Measurements from ENCODE around the gene IL36B.

Gene IL36B

DNA sequence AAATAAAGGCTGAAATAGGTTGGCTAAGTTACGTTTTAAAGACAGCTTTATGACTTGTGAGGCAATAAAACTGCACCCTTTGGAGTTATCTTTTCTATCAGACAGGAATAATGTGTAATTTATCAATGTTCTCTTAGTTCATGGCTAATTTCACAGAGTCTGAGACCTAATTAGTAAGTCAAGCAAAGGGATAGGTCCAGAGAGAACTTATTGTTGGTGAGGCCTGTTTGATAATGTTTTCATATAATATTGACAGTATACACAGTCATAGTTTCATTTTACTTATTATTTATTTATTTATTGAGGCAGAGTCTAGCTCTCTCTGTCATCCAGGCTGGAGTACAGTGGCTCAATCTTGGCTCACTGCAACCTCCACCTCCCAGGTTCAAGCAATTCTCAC lies 4.5 kb upstream of the IL36B start:
- ATAC-seq: no peak
- no peak for TF ChIP-seq BACH2 (CRISPR knock-in tag; IDR thresholded peaks at IDR 0.05; ENCODE audit: borderline replicate concordance)
- TF ChIP-seq RARB (CRISPR knock-in tag; IDR thresholded peaks at IDR 0.05): no peak
- no peak for TF ChIP-seq ZNF70 (CRISPR knock-in tag; IDR thresholded peaks at IDR 0.05)
- no peak for TF ChIP-seq ZNF8 (CRISPR knock-in tag; IDR thresholded peaks at IDR 0.05)
- no peak for TF ChIP-seq TOX (CRISPR knock-in tag; IDR thresholded peaks at IDR 0.05; ENCODE audit: borderline replicate concordance)
- TF ChIP-seq ARNTL (CRISPR knock-in tag; IDR thresholded peaks at IDR 0.05; ENCODE audit: borderline replicate concordance, low read depth): no peak
- no peak for TF ChIP-seq OSR1 (CRISPR knock-in tag; IDR thresholded peaks at IDR 0.05)
- TF ChIP-seq CSRNP3 (CRISPR knock-in tag; IDR thresholded peaks at IDR 0.05): no peak
- no peak for TF ChIP-seq CREB5 (CRISPR knock-in tag; IDR thresholded peaks at IDR 0.05; ENCODE audit: low read depth)
- TF ChIP-seq TSHZ2 (CRISPR knock-in tag; IDR thresholded peaks at IDR 0.05): no peak
- no peak for TF ChIP-seq GLIS3 (CRISPR knock-in tag; IDR thresholded peaks at IDR 0.05)

- TF ChIP-seq BACH2 (CRISPR knock-in tag; IDR thresholded peaks at IDR 0.05; ENCODE audit: borderline replicate concordance): no peak
- no peak for ATAC-seq
Measured at GRCh38 chr2:113056521-113056920, 3.9 kb upstream of the IL36B start.

DNA sequence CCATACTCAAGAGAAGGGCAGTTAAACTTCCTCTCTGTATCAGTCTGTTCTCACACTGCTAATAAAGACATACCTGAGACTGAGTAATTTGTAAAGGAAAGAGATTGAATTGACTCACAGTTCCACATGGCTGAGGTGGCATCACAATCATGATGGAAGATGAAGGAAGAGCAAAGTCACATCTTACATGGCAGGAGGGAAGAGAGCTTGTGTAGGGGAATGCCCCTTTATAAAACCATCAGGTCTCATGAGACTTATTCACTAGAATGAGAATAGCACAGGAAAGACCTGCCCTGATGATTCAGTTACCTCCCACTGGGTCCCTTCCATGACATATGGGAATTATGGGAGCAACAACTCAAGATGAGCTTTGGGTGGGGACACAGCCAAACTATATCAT lies 1.4 kb upstream of the IL36B start:
- TF ChIP-seq TSHZ2 (CRISPR knock-in tag; IDR thresholded peaks at IDR 0.05): no peak
- no peak for TF ChIP-seq OSR1 (CRISPR knock-in tag; IDR thresholded peaks at IDR 0.05)
- TF ChIP-seq ZNF70 (CRISPR knock-in tag; IDR thresholded peaks at IDR 0.05): no peak
- TF ChIP-seq ZFP30 (CRISPR knock-in tag; IDR thresholded peaks at IDR 0.05): no peak
- TF ChIP-seq CSDC2 (CRISPR knock-in tag; IDR thresholded peaks at IDR 0.05): no peak
- no peak for TF ChIP-seq ESRRG (CRISPR knock-in tag; IDR thresholded peaks at IDR 0.05)
- TF ChIP-seq BACH2 (CRISPR knock-in tag; IDR thresholded peaks at IDR 0.05; ENCODE audit: borderline replicate concordance): no peak
- no peak for TF ChIP-seq ZNF565 (CRISPR knock-in tag; conservative IDR thresholded peaks at IDR 0.05; ENCODE audit: low read depth)
- TF ChIP-seq POU6F1 (CRISPR knock-in tag; IDR thresholded peaks at IDR 0.05; ENCODE audit: borderline replicate concordance, low read depth): no peak
- TF ChIP-seq CREB5 (CRISPR knock-in tag; IDR thresholded peaks at IDR 0.05; ENCODE audit: low read depth): no peak
- TF ChIP-seq ZFP3 (CRISPR knock-in tag; IDR thresholded peaks at IDR 0.05): no peak
- no peak for TF ChIP-seq SNAI2 (CRISPR knock-in tag; IDR thresholded peaks at IDR 0.05)
- TF ChIP-seq PATZ1 (CRISPR knock-in tag; IDR thresholded peaks at IDR 0.05; ENCODE audit: borderline replicate concordance): no peak
- TF ChIP-seq ISL1 (CRISPR knock-in tag; IDR thresholded peaks at IDR 0.05): no peak
- TF ChIP-seq GLIS3 (CRISPR knock-in tag; IDR thresholded peaks at IDR 0.05): no peak
- TF ChIP-seq TCF4 (CRISPR knock-in tag; IDR thresholded peaks at IDR 0.05; ENCODE audit: borderline replicate concordance): no peak

More for the DNA sequence above, 1.4 kb upstream of the IL36B start:
- ATAC-seq: no peak
